ENCODE measurements around the gene ANKEF1. TPM values are rescaled to one million over a fixed set of nuclear protein-coding genes. Genes with fewer than 3 reads are reported as not detected.

Gene ANKEF1
- total RNA-seq, 3 donors from 2014 or later: 3.5 to 6.7 (median 6.1) TPM

DNA sequence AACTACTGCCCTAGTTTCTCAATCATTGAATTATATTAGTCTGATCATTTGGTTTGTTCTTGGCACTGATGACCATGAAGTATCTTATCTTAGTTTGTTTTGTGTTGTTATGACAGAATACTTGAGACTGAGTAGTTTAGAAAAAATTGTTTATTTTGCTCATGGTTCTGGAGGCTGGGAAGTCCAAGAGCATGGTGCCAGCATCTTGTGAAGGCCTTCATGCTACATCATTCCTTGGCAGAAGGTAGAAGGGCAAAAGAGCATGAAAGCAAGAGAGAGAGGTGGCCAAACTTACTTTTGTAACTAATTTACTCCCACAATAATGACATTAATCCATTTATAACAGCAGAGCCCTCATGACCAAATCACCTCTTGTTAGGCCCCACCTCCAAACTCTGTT is 40.1 kb upstream of the ANKEF1 start:
- Histone ChIP-seq H3K36me3 (ENCODE audit: low read depth) (no peaks in the 10 kb centered on the region), H3K9me3 (peaks cover 6% of the 10 kb centered on the region), H3K4me3 (no peak overlapping the region), H3K4me1 (ENCODE audit: low read depth) (no peaks in the 10 kb centered on the region)
- intact Hi-C loops (cut with DNase I, micrococcal nuclease): no loop called here
- TF ChIP-seq, protein P1, sequence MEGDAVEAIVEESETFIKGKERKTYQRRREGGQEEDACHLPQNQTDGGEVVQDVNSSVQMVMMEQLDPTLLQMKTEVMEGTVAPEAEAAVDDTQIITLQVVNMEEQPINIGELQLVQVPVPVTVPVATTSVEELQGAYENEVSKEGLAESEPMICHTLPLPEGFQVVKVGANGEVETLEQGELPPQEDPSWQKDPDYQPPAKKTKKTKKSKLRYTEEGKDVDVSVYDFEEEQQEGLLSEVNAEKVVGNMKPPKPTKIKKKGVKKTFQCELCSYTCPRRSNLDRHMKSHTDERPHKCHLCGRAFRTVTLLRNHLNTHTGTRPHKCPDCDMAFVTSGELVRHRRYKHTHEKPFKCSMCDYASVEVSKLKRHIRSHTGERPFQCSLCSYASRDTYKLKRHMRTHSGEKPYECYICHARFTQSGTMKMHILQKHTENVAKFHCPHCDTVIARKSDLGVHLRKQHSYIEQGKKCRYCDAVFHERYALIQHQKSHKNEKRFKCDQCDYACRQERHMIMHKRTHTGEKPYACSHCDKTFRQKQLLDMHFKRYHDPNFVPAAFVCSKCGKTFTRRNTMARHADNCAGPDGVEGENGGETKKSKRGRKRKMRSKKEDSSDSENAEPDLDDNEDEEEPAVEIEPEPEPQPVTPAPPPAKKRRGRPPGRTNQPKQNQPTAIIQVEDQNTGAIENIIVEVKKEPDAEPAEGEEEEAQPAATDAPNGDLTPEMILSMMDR (IDR thresholded peaks at IDR 0.05): no peak
- ATAC-seq: no peak
- DNase-seq: no peak

DNA sequence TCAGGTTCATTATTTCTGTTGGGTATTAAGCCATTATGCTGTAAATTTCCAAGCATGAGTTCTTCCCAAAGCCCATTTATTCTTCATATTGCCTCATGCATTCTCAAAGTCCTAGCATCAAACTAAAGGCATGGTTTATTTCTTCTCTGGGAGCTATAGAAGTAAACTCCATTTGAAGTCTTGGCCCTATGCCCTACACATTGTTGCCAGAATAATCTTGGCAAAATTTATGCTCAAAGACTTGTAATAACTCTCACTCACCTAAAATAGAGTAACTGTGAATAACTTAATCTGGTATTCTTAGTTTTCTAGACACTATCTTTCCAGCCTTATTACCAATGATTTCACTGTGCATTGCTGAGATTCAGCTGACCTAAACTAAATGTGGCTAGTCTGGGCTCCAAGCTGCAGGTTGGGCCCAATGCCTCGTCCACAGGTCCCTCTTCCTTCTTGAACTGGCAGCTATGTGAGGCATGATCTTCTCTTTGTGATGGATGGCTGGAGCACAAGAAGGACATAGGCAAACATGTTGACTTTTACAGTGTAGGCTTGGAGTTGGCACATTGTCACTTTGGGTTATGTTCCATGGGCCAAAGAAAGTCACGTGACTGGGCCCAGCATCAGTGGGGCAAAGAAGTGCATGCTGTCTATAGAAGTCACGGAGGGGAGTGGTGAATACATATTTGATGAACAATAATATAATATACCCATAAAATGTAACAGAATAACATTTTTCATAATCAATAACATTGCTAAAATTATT is 39.1 kb upstream of the ANKEF1 start:
- DNase-seq (no peak), ATAC-seq (no peak)
- TF ChIP-seq, protein P1 (IDR thresholded peaks at IDR 0.05): no peak
- H3K4me3 ChIP-seq: no peak overlapping the region
- intact Hi-C loops (cut with DNase I, micrococcal nuclease): no loop called here
- no peaks in the 10 kb centered on the region for H3K4me1 ChIP-seq (ENCODE audit: low read depth)
- no peaks in the 10 kb centered on the region for H3K36me3 ChIP-seq (ENCODE audit: low read depth)
- H3K9me3 ChIP-seq: peaks cover 6% of the 10 kb centered on the region

GRCh38 chr20:9996944-9997343 is 37.8 kb upstream of the ANKEF1 start:
- no peak overlapping the region for H3K4me3 ChIP-seq
- H3K9me3 ChIP-seq: peaks cover 6% of the 10 kb centered on the region
- TF ChIP-seq, protein P1 (IDR thresholded peaks at IDR 0.05): no peak
- no peak for DNase-seq
- no peaks in the 10 kb centered on the region for H3K36me3 ChIP-seq (ENCODE audit: low read depth)
- H3K4me1 ChIP-seq (ENCODE audit: low read depth): no peaks in the 10 kb centered on the region
- intact Hi-C loops (cut with DNase I, micrococcal nuclease): no loop called here
- ATAC-seq: no peak

DNA sequence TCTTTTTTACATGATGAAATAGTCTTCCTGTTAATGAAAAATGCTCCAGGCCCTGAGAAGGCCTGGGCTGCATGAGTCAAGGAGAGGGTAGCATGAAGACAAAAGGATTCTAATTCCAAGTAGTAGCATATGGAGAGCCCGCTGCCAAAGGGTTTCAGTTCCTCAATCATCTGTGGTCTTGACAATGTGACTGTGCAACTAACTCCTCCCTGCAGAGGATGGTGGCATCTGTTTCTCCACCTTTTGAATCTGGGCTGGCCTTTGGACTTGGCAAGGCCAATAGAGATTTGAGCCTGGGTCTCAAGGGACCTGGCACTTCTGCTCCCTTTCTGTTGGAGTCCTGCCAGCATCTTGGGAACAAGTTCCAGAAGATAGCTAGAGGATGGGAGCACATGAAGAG is 35.1 kb upstream of the ANKEF1 start:
- intact Hi-C loops (cut with DNase I, micrococcal nuclease): no loop called here
- Histone ChIP-seq H3K4me3 (no peak overlapping the region), H3K36me3 (ENCODE audit: low read depth) (no peaks in the 10 kb centered on the region), H3K4me1 (ENCODE audit: low read depth) (no peaks in the 10 kb centered on the region), H3K9me3 (peaks cover 4% of the 10 kb centered on the region)
- ATAC-seq: no peak
- TF ChIP-seq, protein P1 (IDR thresholded peaks at IDR 0.05): no peak
- peak in 1 of 3 donors; percentile 11 for DNase-seq

DNA sequence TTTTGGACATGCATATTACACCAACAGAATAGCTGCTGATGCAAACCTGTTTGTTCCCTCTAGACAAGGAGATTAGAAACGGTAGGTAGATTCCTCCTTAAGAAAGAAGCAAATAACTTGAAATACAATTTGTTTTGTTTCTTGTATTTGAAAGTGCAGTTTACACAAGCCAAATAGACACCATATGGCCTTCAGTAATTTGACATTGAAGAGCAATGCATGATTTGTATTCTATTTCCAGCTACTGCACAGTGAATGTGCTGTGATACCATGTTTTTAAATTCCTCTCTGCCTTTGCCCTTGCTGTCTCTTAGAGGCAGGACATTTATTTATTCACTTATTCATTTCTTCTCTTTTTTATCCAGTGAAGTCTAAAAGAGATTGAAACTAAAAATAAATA is 31.9 kb upstream of the ANKEF1 start:
- Histone ChIP-seq H3K4me3 (no peak overlapping the region), H3K4me1 (ENCODE audit: low read depth) (no peaks in the 10 kb centered on the region), H3K36me3 (ENCODE audit: low read depth) (no peaks in the 10 kb centered on the region), H3K9me3 (no peaks in the 10 kb centered on the region)
- TF ChIP-seq, protein P1 (IDR thresholded peaks at IDR 0.05): no peak
- intact Hi-C loops (cut with DNase I, micrococcal nuclease): no loop called here
- ATAC-seq (no peak), DNase-seq (no peak)

All from mucosa of descending colon (tissue), 3 donors.